Measurements from ENCODE around the gene ECI2.

Gene ECI2

GRCh38 chr6:4134841-4135664 lies at the start of gene ECI2:
TSS of gene ECI2 (minus strand) at chr6:4135575. CDS start at chr6:4135560, 15 bp downstream.
- Mint-ChIP-seq H3K4me1 (peaks cover 29% of the 10 kb centered on the region), H3K27ac (peak within 1 kb of the TSS; percentile 76 to 86 (median 84)), H3K36me3 (ENCODE audit: low read depth) (peaks cover 28% of the 10 kb centered on the region), H3K4me3 (peak within 1 kb of the TSS; percentile 88 to 94 (median 92)), H3K9me3 (peaks cover 5% of the 10 kb centered on the region), H3K27me3 (ENCODE audit: low read depth) (peaks cover 8% of the 10 kb centered on the region)
- TF ChIP-seq, protein P1, sequence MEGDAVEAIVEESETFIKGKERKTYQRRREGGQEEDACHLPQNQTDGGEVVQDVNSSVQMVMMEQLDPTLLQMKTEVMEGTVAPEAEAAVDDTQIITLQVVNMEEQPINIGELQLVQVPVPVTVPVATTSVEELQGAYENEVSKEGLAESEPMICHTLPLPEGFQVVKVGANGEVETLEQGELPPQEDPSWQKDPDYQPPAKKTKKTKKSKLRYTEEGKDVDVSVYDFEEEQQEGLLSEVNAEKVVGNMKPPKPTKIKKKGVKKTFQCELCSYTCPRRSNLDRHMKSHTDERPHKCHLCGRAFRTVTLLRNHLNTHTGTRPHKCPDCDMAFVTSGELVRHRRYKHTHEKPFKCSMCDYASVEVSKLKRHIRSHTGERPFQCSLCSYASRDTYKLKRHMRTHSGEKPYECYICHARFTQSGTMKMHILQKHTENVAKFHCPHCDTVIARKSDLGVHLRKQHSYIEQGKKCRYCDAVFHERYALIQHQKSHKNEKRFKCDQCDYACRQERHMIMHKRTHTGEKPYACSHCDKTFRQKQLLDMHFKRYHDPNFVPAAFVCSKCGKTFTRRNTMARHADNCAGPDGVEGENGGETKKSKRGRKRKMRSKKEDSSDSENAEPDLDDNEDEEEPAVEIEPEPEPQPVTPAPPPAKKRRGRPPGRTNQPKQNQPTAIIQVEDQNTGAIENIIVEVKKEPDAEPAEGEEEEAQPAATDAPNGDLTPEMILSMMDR (IDR thresholded peaks at IDR 0.05; ENCODE audit: unreplicated experiment in 3 of 3): no peak

- Mint-ChIP-seq H3K9me3 (no peaks in the 10 kb centered on the region), H3K27me3 (ENCODE audit: low read depth) (no peaks in the 10 kb centered on the region), H3K4me3 (no peak overlapping the region), H3K4me1 (no peaks in the 10 kb centered on the region), H3K36me3 (ENCODE audit: low read depth) (no peaks in the 10 kb centered on the region), H3K27ac (no peak overlapping the region)
- TF ChIP-seq, protein P1 (IDR thresholded peaks at IDR 0.05; ENCODE audit: unreplicated experiment in 3 of 3): no peak
Measured at GRCh38 chr6:4180652-4181255, 45.4 kb upstream of the ECI2 start.

- H3K4me3 Mint-ChIP-seq: no peak overlapping the region
- no peak overlapping the region for H3K27ac Mint-ChIP-seq
- H3K9me3 Mint-ChIP-seq: no peaks in the 10 kb centered on the region
- TF ChIP-seq, protein P1 (IDR thresholded peaks at IDR 0.05; ENCODE audit: unreplicated experiment in 3 of 3): no peak
- H3K4me1 Mint-ChIP-seq: no peaks in the 10 kb centered on the region
- no peaks in the 10 kb centered on the region for H3K36me3 Mint-ChIP-seq (ENCODE audit: low read depth)
- no peaks in the 10 kb centered on the region for H3K27me3 Mint-ChIP-seq (ENCODE audit: low read depth)
Measured at GRCh38 chr6:4179960-4180651, 44.7 kb upstream of the ECI2 start.

GRCh38 chr6:4178737-4179333 lies 43.5 kb upstream of the ECI2 start:
- no peaks in the 10 kb centered on the region for H3K27me3 Mint-ChIP-seq (ENCODE audit: low read depth)

GRCh38 chr6:4176907-4177306 lies 41.5 kb upstream of the ECI2 start:
- H3K9me3 Mint-ChIP-seq: no peaks in the 10 kb centered on the region
- TF ChIP-seq, protein P1 (IDR thresholded peaks at IDR 0.05; ENCODE audit: unreplicated experiment in 3 of 3): no peak
- no peaks in the 10 kb centered on the region for H3K36me3 Mint-ChIP-seq (ENCODE audit: low read depth)
- H3K27ac Mint-ChIP-seq: no peak overlapping the region
- H3K4me1 Mint-ChIP-seq: no peaks in the 10 kb centered on the region
- H3K4me3 Mint-ChIP-seq: no peak overlapping the region
- H3K27me3 Mint-ChIP-seq (ENCODE audit: low read depth): no peaks in the 10 kb centered on the region

More at GRCh38 chr6:4178737-4179333, 43.5 kb upstream of the ECI2 start:
- no peaks in the 10 kb centered on the region for H3K36me3 Mint-ChIP-seq (ENCODE audit: low read depth)
- TF ChIP-seq, protein P1 (IDR thresholded peaks at IDR 0.05; ENCODE audit: unreplicated experiment in 3 of 3): no peak
- no peaks in the 10 kb centered on the region for H3K9me3 Mint-ChIP-seq
- no peak overlapping the region for H3K4me3 Mint-ChIP-seq
- no peak overlapping the region for H3K27ac Mint-ChIP-seq
- no peaks in the 10 kb centered on the region for H3K4me1 Mint-ChIP-seq

Data from nephron (organoid).